Fibroblast of skin of scalp (primary cell): Measurements from ENCODE around the gene MAPKAPK3.

ENCODE experiments used
- DNase-seq: peaks from one replicate; pipeline ENCODE4 v3.0.0-alpha.2; 2013

The MAPKAPK3 gene

DNA sequence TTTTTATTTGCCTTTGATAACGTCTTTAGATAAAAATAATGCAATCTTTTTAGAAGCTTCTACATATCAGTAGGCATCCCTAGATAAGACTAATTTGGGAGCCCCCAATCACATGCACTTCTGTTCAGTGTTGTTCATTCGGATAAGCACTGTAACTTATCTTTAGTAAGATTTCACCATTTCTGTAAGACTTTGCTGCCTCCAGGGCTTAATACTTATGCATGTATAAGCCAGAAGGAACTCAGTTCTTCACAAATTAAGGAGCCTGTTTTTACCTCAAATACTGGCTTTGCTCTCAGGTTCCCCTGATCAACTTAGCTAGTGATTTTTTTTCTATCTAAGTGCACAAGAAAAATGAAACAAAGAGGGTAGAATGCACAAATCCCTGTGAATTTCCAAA, 78.1 kb downstream of the MAPKAPK3 start:
- DNase-seq: no peak

DNA sequence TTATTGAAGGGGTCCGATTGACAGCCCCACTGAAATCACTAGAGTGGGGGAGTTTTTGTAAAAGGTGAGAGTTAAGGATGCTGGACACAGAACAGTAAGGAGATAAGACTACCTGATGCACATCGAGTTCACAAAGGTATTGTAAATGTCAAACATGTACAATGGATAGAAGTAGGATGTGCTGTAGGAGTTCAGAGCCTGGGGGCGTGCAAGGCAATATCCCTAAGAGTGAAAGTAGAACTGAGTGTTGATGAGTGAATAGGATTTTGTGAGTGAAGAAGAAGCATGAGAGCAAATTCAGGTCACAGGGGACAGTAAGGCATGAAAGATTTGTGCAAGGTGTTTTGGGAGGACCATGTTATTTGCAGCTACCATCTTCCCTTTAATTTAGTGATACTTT, 79.3 kb downstream of the MAPKAPK3 start:
- no peak for DNase-seq

DNA sequence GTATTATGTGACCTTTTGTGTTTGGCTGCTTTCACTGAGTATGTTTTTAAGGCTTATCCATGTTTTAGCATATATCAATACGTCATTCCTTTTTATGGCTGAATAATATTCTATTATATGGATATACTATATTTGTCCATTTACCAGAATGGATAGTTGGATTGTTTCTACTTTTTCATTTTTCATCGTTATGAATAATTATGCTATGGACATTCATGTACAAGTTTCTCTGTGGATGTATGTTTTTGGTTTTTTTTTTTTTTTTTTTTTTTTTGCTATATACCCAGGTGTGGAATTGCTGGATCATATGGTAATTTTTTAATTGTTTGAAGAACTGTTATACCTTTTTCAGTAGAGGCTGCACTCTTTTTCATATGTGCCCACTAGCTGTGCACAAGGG, 81.3 kb downstream of the MAPKAPK3 start:
- no peak for DNase-seq
